ENCODE measurements around the gene TEKT3. TPM values are rescaled to one million over a fixed set of nuclear protein-coding genes. Genes with fewer than 3 reads are reported as not detected.

Gene TEKT3
- total RNA-seq, 1 donor from 2014 or later: 0.54 TPM

- no peak for DNase-seq
- no peak for TF ChIP-seq CTCF (IDR thresholded peaks at IDR 0.05; ENCODE audit: partially characterized antibody, unreplicated experiment)
These were observed 41.5 kb upstream of the TEKT3 start for GRCh38 chr17:15382914-15383313.

GRCh38 chr17:15381707-15382106 lies 40.3 kb upstream of the TEKT3 start:
- no peaks in the 10 kb centered on the region for H3K4me1 Mint-ChIP-seq (ENCODE audit: low read depth, unreplicated experiment)
- no peak overlapping the region for H3K27ac Mint-ChIP-seq (ENCODE audit: unreplicated experiment)
- H3K36me3 Mint-ChIP-seq (ENCODE audit: unreplicated experiment): no peaks in the 10 kb centered on the region
- H3K27me3 Mint-ChIP-seq (ENCODE audit: unreplicated experiment): no peaks in the 10 kb centered on the region
- no peak for TF ChIP-seq CTCF (IDR thresholded peaks at IDR 0.05; ENCODE audit: partially characterized antibody, unreplicated experiment)
- H3K9me3 Mint-ChIP-seq (ENCODE audit: unreplicated experiment): no peaks in the 10 kb centered on the region
- DNase-seq: no peak
- H3K4me3 Mint-ChIP-seq (ENCODE audit: unreplicated experiment): no peak overlapping the region

More at GRCh38 chr17:15382914-15383313, 41.5 kb upstream of the TEKT3 start:
- Mint-ChIP-seq H3K27ac (ENCODE audit: unreplicated experiment) (no peak overlapping the region), H3K4me3 (ENCODE audit: unreplicated experiment) (no peak overlapping the region), H3K4me1 (ENCODE audit: low read depth, unreplicated experiment) (no peaks in the 10 kb centered on the region), H3K9me3 (ENCODE audit: unreplicated experiment) (no peaks in the 10 kb centered on the region), H3K27me3 (ENCODE audit: unreplicated experiment) (no peaks in the 10 kb centered on the region), H3K36me3 (ENCODE audit: unreplicated experiment) (no peaks in the 10 kb centered on the region)

- Mint-ChIP-seq H3K4me1 (ENCODE audit: low read depth, unreplicated experiment) (no peaks in the 10 kb centered on the region), H3K27ac (ENCODE audit: unreplicated experiment) (no peak overlapping the region), H3K27me3 (ENCODE audit: unreplicated experiment) (no peaks in the 10 kb centered on the region), H3K4me3 (ENCODE audit: unreplicated experiment) (no peak overlapping the region), H3K36me3 (ENCODE audit: unreplicated experiment) (no peaks in the 10 kb centered on the region), H3K9me3 (ENCODE audit: unreplicated experiment) (no peaks in the 10 kb centered on the region)
- no peak for DNase-seq
- TF ChIP-seq CTCF (IDR thresholded peaks at IDR 0.05; ENCODE audit: partially characterized antibody, unreplicated experiment): no peak
These were observed 39.0 kb upstream of the TEKT3 start for GRCh38 chr17:15380446-15380845.

GRCh38 chr17:15379659-15380058 lies 38.3 kb upstream of the TEKT3 start:
- H3K27me3 Mint-ChIP-seq (ENCODE audit: unreplicated experiment): no peaks in the 10 kb centered on the region
- no peak overlapping the region for H3K27ac Mint-ChIP-seq (ENCODE audit: unreplicated experiment)
- no peak overlapping the region for H3K4me3 Mint-ChIP-seq (ENCODE audit: unreplicated experiment)
- DNase-seq: no peak
- no peaks in the 10 kb centered on the region for H3K9me3 Mint-ChIP-seq (ENCODE audit: unreplicated experiment)
- H3K4me1 Mint-ChIP-seq (ENCODE audit: low read depth, unreplicated experiment): no peaks in the 10 kb centered on the region
- TF ChIP-seq CTCF (IDR thresholded peaks at IDR 0.05; ENCODE audit: partially characterized antibody, unreplicated experiment): no peak
- H3K36me3 Mint-ChIP-seq (ENCODE audit: unreplicated experiment): no peaks in the 10 kb centered on the region

- DNase-seq: no peak
- H3K27ac Mint-ChIP-seq (ENCODE audit: unreplicated experiment): no peak overlapping the region
- no peaks in the 10 kb centered on the region for H3K27me3 Mint-ChIP-seq (ENCODE audit: unreplicated experiment)
- H3K4me1 Mint-ChIP-seq (ENCODE audit: low read depth, unreplicated experiment): no peaks in the 10 kb centered on the region
- H3K9me3 Mint-ChIP-seq (ENCODE audit: unreplicated experiment): no peaks in the 10 kb centered on the region
- no peaks in the 10 kb centered on the region for H3K36me3 Mint-ChIP-seq (ENCODE audit: unreplicated experiment)
- no peak overlapping the region for H3K4me3 Mint-ChIP-seq (ENCODE audit: unreplicated experiment)
- TF ChIP-seq CTCF (IDR thresholded peaks at IDR 0.05; ENCODE audit: partially characterized antibody, unreplicated experiment): no peak
These were observed 36.8 kb upstream of the TEKT3 start for GRCh38 chr17:15378243-15378642.
